ENCODE results near the gene TCERG1L. TPM values are rescaled to one million over a fixed set of nuclear protein-coding genes. Genes with fewer than 3 reads are reported as not detected.

The TCERG1L gene
- total RNA-seq, 1 donor from 2014 or later, result not detected

DNA sequence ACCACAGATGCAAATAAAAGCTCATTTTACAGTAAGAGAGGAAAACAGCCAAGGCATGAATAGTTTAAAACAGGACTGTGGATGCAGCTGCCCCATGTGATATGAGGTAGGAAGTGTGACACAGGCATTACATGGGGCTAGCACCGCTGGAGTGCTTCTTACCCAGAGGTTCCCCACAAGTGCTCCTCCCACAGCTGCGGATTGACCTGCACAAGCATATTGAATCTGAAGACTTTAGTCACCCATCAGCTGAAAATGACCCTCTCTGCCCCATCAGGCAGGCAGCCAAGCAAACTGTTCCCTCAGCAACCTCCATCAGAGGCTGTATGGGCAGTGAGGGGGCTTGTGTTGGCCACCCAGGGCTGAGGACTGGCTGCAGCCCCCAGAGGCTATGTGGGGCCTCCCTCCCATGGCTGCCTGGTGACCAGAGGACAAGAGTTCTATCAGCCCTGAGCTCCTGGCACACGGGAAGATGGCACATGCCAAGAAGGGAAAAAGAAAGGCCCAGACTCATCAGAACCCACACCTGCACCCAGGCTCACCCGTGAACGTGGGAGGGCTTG, 98.7 kb downstream of the TCERG1L start:
- Histone ChIP-seq H3K4me3 (no peak overlapping the region), H3K9me3 (no peaks in the 10 kb centered on the region), H3K27ac (no peak overlapping the region), H3K27me3 (no peaks in the 10 kb centered on the region), H3K4me1 (peaks cover 7% of the 10 kb centered on the region), H3K36me3 (no peaks in the 10 kb centered on the region)
- intact Hi-C loops (cut with DNase I), result no loop called here
- DNase-seq (ENCODE audit: extremely low spot score in 2 of 2), result no peak
- TF ChIP-seq, protein P1, sequence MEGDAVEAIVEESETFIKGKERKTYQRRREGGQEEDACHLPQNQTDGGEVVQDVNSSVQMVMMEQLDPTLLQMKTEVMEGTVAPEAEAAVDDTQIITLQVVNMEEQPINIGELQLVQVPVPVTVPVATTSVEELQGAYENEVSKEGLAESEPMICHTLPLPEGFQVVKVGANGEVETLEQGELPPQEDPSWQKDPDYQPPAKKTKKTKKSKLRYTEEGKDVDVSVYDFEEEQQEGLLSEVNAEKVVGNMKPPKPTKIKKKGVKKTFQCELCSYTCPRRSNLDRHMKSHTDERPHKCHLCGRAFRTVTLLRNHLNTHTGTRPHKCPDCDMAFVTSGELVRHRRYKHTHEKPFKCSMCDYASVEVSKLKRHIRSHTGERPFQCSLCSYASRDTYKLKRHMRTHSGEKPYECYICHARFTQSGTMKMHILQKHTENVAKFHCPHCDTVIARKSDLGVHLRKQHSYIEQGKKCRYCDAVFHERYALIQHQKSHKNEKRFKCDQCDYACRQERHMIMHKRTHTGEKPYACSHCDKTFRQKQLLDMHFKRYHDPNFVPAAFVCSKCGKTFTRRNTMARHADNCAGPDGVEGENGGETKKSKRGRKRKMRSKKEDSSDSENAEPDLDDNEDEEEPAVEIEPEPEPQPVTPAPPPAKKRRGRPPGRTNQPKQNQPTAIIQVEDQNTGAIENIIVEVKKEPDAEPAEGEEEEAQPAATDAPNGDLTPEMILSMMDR (IDR thresholded peaks at IDR 0.05), result no peak
- TF ChIP-seq POLR2AphosphoS5 (IDR thresholded peaks at IDR 0.05; ENCODE audit: insufficient read depth in 1 of 2, low read depth in 1 of 2) (no peak), POLR2A (IDR thresholded peaks at IDR 0.05) (no peak)

DNA sequence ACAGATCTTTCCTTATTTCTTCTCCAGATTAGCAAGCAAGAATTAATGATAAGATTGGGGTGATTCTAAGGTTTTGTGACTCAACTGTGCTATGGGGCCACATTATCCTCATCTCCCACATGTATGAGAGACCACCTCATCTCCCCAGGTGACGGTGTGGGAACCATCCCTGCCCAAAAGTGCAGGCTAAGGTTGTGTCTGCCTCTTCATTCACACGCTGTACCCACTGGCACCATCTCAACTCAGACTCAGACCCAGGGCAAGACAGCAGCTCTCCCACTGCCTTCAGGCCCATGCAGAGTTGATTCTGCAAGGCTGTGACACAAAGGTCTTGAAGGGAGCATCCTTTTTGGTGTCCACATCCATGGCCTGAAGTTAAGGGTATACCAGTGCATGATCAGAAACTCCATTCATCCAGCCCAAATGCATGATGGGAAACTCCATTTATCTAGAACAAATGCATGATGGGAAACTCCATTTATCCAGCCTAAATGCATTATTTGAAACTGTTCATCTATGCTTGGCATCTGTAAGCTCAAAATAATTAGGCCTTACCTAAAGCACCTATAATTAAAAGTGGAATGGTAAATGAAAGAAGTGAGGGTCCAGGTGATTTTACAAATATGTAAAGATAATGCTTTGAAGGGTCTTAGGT, 99.4 kb downstream of the TCERG1L start:
- H3K27ac ChIP-seq, result no peak overlapping the region
- H3K36me3 ChIP-seq, result no peaks in the 10 kb centered on the region
- no peaks in the 10 kb centered on the region for H3K9me3 ChIP-seq
- DNase-seq (ENCODE audit: extremely low spot score in 2 of 2), result no peak
- H3K27me3 ChIP-seq, result no peaks in the 10 kb centered on the region
- intact Hi-C loops (cut with DNase I), result no loop called here
- H3K4me3 ChIP-seq, result no peak overlapping the region
- no peak for TF ChIP-seq POLR2AphosphoS5 (IDR thresholded peaks at IDR 0.05; ENCODE audit: insufficient read depth in 1 of 2, low read depth in 1 of 2)
- H3K4me1 ChIP-seq, result peaks cover 7% of the 10 kb centered on the region

DNA sequence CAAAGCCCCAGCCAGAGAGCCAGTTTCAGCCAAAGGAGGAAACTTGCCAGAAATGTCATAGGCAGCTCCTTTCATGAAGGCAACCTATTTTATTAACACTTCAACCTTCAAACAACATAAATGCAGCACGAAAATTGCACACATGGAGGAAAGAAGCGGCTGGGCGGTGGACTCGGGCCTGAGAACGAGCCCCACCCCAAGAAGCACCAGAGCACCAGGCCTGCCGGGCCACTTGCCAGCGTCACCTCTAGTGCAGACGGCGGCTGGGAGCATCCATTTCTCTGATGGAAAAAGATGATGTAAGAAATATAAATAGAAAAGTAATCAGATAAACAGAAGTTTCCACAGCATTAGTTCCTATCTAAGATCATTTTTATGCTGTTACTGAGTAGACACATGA, 100.0 kb downstream of the TCERG1L start:
- H3K4me3 ChIP-seq, result no peak overlapping the region
- H3K27me3 ChIP-seq, result no peaks in the 10 kb centered on the region
- no peaks in the 10 kb centered on the region for H3K9me3 ChIP-seq
- intact Hi-C loops (cut with DNase I), result no loop called here
- TF ChIP-seq POLR2A (IDR thresholded peaks at IDR 0.05), result no peak
- TF ChIP-seq, protein P1 (IDR thresholded peaks at IDR 0.05), result no peak
- no peak for TF ChIP-seq POLR2AphosphoS5 (IDR thresholded peaks at IDR 0.05; ENCODE audit: insufficient read depth in 1 of 2, low read depth in 1 of 2)
- H3K27ac ChIP-seq, result no peak overlapping the region
- peaks cover 7% of the 10 kb centered on the region for H3K4me1 ChIP-seq
- H3K36me3 ChIP-seq, result no peaks in the 10 kb centered on the region
- no peak for DNase-seq (ENCODE audit: extremely low spot score in 2 of 2)

DNA sequence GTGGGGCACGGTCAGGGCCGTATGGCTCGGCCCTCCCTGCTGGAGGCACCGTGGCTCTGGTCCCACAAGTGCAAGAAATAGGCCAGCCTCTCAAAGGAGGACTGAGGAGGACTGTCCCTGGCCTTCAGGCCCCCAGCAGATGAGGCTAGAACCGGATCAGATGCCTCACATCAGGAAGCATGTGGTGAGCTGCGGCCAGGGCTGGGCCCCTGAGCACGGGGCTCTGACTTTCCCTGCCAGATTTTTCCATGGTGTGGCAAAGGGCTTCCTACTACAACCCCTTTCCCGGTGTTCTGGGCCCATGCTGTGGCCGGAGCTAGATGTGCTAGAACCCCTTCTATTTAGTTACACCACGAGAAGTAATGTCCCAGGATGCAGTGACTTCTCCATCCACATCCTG, 100.4 kb downstream of the TCERG1L start:
- no peak overlapping the region for H3K4me3 ChIP-seq
- TF ChIP-seq POLR2A (IDR thresholded peaks at IDR 0.05) (no peak), POLR2AphosphoS5 (IDR thresholded peaks at IDR 0.05; ENCODE audit: insufficient read depth in 1 of 2, low read depth in 1 of 2) (no peak)
- TF ChIP-seq, protein P1 (IDR thresholded peaks at IDR 0.05), result no peak
- H3K4me1 ChIP-seq, result peaks cover 7% of the 10 kb centered on the region
- no peak for DNase-seq (ENCODE audit: extremely low spot score in 2 of 2)
- no peaks in the 10 kb centered on the region for H3K36me3 ChIP-seq
- intact Hi-C loops (cut with DNase I), result no loop called here
- H3K9me3 ChIP-seq, result no peaks in the 10 kb centered on the region
- H3K27ac ChIP-seq, result no peak overlapping the region
- no peaks in the 10 kb centered on the region for H3K27me3 ChIP-seq

DNA sequence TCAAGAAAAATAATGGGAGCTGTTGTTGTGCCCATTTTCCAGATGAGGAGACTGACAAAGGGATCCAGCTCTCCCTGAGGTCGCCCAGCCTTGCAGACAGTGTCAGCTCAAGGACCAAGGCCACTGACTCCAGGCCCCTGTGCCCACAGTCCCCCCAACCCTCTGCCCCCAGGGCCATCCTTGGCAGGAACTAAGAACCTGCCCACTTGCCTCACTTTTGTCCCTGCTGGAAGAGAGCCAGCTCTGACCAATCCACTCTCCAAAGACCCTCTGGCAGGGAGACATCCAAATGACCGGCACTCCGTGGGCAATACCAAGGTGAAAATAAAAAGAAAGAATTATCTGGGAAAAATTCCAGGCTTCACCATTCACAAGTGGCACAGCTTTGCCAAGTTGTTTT, 101.3 kb downstream of the TCERG1L start:
- H3K27me3 ChIP-seq, result no peaks in the 10 kb centered on the region
- intact Hi-C loops (cut with DNase I), result no loop called here
- no peaks in the 10 kb centered on the region for H3K36me3 ChIP-seq
- TF ChIP-seq POLR2AphosphoS5 (IDR thresholded peaks at IDR 0.05; ENCODE audit: insufficient read depth in 1 of 2, low read depth in 1 of 2) (no peak), POLR2A (IDR thresholded peaks at IDR 0.05) (no peak)
- TF ChIP-seq, protein P1 (IDR thresholded peaks at IDR 0.05), result no peak
- H3K27ac ChIP-seq, result no peak overlapping the region
- no peak for DNase-seq (ENCODE audit: extremely low spot score in 2 of 2)
- H3K4me3 ChIP-seq, result no peak overlapping the region
- no peaks in the 10 kb centered on the region for H3K9me3 ChIP-seq
- H3K4me1 ChIP-seq, result peaks cover 7% of the 10 kb centered on the region
